Stimulated activated CD4-positive, alpha-beta T cell treated with anti-CD3 and anti-CD28 coated beads, Interleukin-12 subunit alpha, Interleukin-12 subunit beta, amount 100 ng/mL, for 4 hours (primary cell): ENCODE results near the gene KHSRP.
A peak's percentile ranks its signal among the peaks of the same experiment; 100 is the strongest.

Experiments used
- DNase-seq: peaks from one replicate; pipeline ENCODE4 v3.0.0-alpha.2; 2020

The KHSRP gene, protein sequence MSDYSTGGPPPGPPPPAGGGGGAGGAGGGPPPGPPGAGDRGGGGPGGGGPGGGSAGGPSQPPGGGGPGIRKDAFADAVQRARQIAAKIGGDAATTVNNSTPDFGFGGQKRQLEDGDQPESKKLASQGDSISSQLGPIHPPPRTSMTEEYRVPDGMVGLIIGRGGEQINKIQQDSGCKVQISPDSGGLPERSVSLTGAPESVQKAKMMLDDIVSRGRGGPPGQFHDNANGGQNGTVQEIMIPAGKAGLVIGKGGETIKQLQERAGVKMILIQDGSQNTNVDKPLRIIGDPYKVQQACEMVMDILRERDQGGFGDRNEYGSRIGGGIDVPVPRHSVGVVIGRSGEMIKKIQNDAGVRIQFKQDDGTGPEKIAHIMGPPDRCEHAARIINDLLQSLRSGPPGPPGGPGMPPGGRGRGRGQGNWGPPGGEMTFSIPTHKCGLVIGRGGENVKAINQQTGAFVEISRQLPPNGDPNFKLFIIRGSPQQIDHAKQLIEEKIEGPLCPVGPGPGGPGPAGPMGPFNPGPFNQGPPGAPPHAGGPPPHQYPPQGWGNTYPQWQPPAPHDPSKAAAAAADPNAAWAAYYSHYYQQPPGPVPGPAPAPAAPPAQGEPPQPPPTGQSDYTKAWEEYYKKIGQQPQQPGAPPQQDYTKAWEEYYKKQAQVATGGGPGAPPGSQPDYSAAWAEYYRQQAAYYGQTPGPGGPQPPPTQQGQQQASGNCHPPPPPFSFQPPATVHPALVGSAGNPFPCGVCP

DNA sequence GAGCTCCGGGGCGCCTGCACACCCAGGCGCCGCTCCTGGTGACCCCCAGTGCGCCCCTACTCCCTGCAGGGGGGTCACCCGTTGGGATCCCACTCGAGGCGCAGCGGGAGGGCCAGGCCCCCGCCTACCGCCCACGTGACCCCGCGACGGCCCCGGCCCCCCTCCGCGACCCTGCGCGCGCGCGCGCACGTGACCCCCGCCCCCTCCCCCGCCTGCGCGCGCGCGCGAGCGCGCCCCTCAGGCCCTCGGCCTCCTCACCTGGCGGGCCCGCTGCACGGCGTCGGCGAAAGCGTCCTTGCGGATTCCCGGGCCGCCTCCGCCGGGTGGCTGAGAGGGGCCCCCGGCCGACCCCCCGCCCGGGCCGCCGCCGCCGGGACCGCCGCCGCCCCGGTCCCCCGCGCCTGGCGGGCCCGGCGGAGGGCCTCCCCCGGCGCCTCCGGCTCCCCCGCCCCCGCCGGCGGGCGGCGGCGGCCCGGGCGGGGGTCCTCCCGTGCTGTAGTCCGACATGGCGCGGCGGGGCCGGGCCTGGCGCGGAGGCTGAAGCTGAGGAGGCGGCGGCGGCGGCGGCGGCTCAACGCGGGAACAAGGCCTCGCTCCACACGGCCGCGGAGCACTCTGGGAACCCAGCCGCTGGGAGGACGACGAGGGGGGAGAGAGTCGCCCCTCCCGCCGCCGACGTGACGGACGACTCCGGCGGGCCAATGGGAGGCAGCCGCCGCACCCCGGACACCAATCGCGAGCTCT lies at the start of gene KHSRP:
Gene KHSRP, minus strand, starts transcription at position 617 of the 744 bp plus-strand sequence. Its CDS starts 110 bp downstream, at position 507.
- DNase-seq, result peak; percentile 44

DNA sequence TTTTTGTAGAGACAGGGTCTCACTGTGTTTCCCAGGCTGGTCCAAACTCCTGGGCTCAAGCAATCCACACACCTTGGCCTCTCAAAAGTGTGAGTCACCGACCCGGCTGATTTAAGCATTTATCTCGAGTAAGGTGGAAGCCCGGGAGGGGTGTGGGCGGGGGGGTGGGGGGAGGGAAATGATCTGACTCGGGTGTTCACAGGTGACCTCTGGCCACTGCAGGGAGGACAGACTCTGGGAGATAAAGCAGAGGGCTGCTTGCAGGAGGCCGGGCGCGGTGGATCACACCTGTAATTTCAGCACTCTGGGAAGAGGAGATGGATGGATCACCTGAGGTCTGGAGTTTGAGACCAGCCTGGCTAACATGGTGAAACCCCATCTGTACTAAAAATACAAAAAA lies 49.0 kb upstream of the KHSRP start:
- no peak for DNase-seq

DNA sequence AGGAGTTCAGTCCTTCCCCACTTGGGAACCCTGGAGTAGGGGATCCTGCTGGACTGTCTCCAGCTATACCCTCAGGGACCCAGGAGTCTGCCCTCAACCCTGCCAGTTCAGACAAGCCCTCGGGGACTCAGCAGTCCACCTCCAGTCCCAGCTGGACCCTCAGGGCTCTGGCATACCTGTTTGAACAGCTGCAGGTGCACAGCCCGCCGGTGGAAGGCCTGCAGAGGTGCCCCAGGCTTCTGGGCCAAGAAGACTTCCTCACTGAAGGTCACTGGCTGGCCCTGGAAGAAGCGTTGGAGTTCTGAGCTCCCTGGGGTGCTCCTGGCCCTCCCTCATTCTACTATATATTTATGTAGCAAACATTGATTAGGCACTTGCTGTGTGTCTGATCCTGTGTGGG lies 48.1 kb upstream of the KHSRP start:
- DNase-seq, result no peak

DNA sequence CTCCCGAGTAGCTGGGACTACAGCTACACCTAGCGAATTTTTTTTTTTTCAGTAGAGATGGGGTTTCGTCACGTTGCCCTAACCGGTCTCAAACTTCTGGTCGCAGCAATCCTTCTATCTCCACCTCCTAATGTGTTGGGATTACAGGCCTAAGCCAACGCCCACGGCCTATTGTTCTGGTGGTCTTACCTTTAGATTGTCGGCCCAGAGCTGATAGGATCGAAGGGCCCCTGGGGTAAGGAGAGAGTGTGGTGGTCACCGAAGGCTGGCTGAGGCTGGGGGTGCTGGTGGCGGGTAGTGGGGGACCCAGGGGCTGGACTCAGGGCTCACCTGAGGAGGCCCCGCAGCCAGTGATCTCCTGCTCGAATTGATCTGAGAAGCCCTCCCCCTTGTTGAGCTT lies 46.5 kb upstream of the KHSRP start:
- no peak for DNase-seq

DNA sequence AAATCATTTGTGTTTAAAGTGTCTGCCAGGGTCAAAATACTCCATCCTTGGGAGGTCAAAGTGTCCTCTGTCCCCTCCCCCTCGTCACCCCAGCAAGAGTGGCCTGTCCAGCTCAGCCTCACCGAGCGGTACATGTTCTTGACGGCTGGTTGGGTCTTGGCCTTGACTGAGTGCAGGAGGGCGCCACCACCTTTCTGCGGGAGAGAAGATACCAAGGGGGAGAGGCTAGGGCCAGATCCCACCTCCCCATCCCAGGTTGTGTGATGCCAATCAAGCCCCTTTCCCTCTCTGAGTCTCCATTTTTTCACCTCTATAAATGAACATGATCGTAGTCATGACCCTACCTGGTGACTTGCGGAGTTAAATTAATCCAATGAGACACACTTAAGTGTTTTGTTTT lies 45.6 kb upstream of the KHSRP start:
- DNase-seq, result no peak

DNA sequence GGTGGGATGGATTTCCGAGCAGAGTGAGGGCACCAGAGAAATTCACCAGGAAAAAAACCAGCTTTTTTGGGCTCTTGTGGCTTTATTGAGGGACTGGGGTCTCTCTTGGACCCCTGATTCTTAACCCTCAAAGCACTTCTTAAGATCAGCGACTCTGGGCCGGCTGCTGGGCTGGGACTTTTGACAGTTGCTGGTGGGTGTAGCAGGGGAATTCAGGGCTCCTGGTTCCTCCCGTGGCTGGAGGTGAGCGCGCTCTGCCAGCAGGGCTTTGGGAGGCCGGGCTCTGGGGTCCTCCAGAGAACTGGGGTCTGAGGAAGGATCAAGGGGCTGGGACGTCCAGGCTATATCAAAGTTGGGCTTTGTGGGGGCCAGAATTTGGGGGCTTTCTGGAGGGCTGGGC lies 42.8 kb upstream of the KHSRP start:
- no peak for DNase-seq

DNA sequence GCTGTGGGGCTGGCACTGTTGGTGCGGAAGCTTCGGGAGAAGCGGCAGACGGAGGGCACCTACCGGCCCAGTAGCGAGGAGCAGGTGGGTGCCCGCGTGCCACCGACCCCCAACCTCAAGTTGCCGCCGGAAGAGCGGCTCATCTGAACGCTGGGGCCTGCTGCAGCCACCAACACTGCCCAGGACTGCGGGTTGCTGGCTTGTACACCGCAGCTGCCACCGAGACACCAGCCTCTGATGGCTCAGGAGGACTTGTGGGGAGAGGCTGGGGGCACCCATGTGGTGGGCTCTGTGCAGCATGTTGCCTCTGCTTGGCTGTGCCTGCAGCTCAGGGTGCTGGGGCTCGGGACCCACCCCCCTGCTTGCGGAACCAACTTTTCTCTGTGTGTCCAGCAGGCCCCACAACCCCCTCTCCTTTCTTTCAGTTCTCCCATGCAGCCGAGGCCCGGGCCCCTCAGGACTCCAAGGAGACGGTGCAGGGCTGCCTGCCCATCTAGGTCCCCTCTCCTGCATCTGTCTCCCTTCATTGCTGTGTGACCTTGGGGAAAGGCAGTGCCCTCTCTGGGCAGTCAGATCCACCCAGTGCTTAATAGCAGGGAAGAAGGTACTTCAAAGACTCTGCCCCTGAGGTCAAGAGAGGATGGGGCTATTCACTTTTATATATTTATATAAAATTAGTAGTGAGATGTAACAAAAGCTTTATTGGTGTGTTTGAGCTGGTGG lies 42.1 kb upstream of the KHSRP start:
- DNase-seq, result no peak

DNA sequence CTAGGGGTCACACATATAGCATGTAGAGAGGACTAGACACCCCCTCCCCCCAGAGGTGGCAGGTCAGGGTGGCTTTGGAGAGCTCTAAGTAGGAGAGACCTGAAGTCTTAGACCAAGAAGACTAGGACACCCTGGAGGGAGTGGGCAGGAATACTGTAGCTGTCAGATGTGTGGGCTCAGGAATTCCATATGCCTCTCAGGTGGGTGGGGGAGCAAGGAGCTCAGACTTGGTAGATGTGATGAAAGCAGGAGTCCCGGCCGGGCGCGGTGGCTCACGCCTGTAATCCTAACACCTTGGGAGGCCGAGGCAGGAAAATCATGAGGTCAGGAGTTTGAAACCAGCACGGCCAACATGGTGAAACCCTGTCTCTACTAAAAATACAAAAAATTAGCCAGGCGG lies 41.1 kb upstream of the KHSRP start:
- DNase-seq, result no peak

DNA sequence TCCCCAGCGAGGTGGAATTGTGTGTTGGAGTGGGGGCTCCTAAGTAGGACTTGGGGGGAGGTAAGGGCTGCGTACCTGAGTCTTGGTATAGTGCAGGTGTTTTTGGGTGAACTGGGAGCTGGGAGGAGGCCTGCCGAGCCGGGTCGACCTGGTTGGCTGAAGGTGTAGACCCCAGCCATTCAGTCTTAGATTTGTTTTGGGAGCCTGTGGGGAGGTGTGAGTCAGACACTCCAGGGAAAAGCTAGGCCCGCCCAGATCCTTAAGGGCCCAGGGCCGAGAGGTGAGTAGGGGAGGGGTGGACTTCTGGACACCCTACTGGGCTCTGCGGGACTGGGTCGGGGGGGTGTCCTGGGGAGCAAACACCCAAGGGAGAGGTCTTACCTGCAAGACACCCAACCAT lies 40.4 kb upstream of the KHSRP start:
- no peak for DNase-seq

DNA sequence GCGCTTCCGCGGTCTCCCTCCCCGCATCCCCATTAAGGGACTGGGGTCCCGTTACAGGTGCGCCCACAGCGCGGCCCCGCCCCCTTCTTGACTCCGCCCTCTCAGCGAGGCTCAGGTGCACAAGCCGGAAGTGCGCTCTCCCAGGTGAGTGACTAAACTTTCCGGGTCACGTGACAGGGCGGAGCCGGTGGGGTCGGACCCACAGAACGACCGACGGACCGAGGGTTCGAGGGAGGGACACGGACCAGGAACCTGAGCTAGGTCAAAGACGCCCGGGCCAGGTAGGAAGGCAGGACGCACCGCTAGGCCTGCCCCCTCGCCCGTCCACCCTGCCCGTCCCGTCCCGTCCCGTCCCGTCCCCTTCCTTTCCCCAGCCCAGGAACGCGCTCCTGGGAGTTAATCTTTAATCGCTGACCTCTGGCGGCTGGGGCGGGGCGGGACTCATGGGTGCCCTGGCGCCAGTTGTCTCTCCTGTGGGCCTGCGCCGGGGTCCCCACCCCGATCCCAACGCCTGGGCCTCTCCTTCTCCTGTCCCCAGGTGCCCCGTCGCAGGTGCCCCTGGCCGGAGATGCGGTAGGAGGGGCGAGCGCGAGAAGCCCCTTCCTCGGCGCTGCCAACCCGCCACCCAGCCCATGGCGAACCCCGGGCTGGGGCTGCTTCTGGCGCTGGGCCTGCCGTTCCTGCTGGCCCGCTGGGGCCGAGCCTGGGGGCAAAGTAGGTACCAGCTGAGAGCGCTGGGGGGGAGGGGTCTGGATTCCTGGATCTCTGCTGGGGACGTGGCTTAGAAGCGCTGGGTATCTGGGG lies 39.7 kb upstream of the KHSRP start, which contains the start of gene CRB3:
Gene CRB3, plus strand, starts transcription at position 202 of the 804 bp plus-strand sequence. Its CDS starts 431 bp downstream, at position 633.
- DNase-seq, result peak; percentile 34

DNA sequence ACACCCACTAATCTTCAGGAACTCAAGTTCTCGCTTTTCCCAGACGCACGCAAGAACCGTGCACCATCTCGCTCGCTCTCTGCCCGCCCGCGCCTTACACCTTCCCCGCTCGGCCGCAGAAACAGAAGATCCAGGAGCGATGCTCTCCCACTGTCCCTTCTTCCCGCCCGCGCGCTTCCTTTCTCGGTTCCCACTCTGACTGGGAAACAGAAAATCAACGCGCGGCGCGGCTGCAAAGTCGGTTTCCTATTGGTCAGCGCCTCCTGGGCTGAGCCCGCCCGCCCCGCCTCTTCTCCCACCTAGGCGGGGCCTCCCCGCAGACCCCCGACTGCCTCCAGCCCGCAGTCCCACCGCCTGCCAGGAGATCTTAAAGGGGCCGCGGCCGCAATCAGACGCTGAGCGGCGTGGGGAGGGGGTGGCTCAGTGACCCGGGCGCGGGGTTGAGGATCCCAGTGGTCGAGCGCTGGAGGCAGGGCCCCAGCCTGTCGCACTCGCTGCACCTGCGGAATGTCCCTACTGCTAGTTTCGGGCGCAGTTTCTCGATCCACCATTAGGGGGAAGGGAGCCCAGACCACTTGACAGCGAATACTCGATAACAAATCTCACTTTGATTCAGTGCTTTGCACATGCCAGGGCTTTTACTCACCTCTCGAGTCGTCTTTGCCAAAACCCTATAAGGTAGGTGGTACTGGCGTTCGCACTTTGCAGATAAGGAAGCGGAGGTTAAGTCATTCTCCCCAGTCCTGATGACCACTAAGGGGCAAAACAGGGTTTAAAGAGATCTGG lies 35.7 kb upstream of the KHSRP start:
- DNase-seq, result peak; percentile 97

DNA sequence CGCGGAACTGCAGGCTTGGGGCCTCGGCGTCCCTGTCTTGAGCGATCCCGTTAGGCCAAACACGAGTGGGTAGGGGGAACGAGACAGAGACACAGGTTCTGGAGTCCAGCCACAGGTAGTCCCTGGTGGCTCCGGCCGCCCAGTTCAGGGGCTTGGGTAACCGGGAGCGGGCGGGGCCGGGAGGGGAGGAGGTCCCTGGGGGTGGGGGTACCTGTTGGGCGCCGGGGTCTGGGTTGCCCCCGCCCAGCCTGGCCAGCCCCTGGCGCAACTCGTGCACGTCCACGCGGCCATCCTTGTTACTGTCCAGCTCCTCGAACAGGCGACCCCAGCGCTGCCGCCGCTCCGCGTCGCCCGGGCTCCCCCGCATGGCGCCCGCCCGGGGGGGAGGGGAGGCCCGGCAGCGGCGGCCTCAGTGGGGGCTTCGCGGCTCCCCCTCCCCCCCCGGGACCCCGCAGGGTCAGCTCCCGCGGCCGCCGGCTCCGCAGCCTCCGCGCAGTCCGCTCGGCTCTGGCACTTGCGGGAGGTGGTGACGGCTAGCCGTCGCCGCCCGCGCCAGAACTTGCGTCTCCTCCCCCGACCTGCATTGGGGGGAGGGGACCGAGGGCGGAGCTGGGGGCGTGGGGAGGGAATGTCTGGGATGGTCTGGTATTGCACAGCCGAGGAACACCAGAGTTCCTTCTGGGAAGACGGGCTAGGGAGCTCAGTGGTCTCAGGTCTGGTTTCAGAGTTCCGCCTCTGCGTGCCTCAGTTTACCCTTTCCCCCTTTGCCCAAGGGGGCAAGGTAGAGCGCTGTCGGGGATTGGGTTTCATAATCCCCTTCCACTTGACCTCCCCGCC lies 34.9 kb upstream of the KHSRP start, which contains the start of gene SLC25A23:
Gene SLC25A23, minus strand, starts transcription at position 531 of the 837 bp plus-strand sequence. Its CDS starts 164 bp downstream, at position 367.
- DNase-seq, result peak; percentile 63

DNA sequence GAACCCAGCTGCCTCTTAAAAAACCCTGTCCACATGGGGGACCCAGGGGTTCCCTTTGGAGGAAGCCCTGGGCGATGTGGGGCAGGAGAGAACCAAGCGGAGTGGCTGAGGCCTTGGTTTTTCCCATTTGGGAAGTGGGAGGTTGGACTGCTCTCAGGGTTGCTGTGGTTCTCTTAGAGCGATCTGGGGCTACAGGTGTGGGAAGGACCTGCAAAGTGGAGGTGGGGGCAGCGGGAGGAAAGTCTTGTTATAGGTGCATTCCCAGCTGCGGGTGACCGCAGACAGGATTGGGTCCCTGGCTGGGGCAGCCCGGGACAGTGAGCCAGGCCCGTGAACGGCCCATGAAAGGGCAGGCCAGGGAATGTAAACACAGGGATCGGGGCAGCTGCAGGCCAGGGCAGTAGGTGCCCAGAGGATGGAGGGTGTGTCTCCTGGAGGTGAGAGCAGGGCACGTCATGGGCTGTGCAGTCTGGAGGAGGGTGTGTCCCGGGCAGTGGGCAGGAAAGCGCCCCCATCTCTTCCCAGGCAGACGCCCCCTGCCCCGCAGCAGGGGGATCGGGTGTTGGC lies 34.2 kb upstream of the KHSRP start:
- no peak for DNase-seq

DNA sequence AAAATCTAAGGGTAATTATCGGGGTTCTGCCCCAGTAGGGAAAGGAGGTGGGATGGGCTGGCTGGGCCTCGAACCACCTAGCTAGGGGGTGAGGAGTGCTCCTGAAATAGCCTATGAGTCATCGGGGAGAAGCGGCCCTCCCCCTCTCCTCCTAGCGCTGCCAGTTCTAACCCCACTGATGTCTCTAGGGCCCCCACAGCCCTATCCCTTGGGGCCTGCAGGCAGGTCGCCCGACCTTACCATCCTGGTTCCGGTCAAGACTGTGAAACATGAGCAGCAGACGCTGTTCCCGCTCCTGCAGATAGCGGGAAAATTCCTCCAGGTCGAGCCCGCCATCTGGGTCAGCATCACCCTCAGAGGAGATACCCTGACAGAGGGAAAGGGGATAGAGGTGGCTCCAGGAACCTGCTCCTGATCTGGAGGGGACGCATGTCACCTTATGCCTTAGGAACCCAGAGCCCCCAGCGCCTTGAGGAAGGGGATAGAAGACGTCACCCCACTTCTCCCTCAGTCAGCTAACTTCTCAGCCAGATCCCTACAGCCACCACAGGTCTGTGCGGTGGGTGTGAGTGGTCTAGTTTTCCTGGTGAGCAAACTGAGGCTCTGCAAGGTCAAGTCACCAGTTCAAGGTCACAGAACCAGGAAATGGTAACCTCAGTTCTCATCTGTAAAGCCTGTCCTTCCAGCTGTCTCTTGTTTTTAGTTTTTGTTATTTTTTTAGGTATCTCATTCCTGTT lies 33.5 kb upstream of the KHSRP start:
- no peak for DNase-seq

DNA sequence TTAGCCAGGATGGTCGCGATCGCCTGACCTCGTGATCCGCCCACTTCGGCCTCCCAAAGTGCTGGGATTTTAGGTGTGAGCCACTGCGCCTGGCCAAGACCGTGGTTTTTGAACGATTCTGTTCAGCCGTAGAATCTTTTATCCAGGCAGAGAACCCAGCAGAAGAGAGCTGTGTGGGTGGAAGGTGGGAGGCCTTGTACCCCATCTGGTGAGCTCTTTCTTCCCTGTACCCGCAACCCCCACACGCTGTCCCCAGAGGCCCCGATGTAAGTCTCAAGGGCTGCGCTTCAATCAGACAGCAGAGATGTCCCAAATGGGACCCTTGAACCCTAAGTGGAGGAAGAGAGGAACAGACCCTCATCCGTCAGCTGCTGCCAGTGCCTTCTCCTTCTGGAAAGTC lies 31.3 kb upstream of the KHSRP start:
- no peak for DNase-seq

DNA sequence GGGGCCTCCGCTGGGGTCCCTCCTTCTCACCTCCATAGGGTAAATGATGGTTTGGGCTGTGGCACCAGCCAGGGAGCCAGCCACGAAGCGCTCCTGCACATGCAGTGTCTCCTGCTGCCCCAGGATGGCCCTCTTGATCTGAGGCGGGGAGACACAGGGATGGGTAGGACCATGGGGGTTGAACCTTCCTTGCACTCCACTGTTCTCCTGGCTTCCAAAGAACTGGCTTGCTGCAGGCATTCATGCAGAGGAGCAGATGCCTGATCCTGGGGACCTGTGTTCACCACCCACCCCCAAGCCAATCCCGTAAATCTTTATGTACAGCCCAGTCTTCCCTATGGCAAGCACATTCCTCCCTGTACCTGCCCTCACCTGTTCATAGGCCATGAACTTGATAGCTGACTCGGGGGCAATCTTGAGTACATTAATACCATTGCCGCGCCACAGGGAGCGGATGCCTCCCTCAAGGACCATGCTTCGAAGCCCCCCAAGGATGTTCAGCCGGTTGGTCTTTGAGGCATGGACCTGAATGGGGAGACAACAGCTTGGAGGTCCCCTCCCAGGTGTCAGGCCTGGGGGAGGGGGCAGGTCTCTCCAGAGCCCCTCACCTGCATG lies 29.4 kb upstream of the KHSRP start:
- no peak for DNase-seq

DNA sequence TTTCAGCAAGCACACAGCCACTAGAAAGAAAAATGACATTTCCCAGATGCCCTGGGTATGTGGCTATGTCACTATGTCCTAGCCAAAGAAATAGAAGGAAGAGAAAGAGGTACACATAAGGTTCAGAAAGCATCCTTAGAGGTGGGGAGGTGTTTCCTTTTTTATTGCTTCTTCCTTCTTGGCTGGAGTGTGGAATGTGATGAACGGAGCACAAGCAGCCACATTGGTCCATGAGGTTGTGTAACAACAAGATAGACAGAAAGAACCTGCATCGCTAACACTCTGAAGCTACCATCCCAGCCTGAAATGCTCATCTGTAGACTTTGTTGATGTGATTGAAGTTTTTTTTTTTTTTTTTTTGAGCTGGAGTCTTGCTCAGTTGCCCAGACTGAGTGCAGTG lies 28.3 kb upstream of the KHSRP start:
- no peak for DNase-seq

DNA sequence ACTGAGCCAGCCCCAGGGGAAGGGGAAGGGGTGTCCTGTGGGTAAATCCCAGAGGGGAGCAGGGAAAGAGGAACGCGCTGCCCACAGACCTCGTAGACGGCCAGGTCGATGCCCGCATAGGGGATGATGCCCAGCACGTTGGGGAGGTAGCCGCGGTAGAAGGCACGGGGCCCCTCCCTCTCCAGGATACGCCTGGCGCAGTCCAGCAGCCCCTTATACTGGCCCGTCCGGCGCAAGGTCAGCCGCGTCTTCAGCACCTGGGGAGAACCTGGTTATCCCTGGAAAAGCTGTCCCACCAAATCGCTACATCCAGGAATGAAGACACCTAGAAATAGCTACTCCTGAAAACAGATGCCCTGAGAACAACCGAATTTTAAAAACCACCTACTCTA lies 27.6 kb upstream of the KHSRP start:
- DNase-seq, result no peak
